ENCODE data around the gene DNMT1.
"Not testable (repeated sequence)": the region's sequence is repeated elsewhere in the genome, so short reads cannot be mapped to it uniquely, and the experiment has no call there.

DNMT1 gene

GRCh38 chr19:10220695-10221094, 25.9 kb upstream of the DNMT1 start:
- no peak for DNase-seq

- DNase-seq = peak in 1 of 3 experiments; percentile 14
Measured at GRCh38 chr19:10219678-10220077, 24.9 kb upstream of the DNMT1 start.

GRCh38 chr19:10217085-10217484, 22.3 kb upstream of the DNMT1 start:
- no peak for DNase-seq

GRCh38 chr19:10214784-10215183, 20.0 kb upstream of the DNMT1 start:
- DNase-seq = no peak

GRCh38 chr19:10211691-10212090, 16.9 kb upstream of the DNMT1 start:
- DNase-seq = no peak

GRCh38 chr19:10211061-10211460, 16.3 kb upstream of the DNMT1 start:
- DNase-seq = no peak

GRCh38 chr19:10209315-10209714, 14.6 kb upstream of the DNMT1 start:
- no peak for DNase-seq

- DNase-seq = no peak
Measured at GRCh38 chr19:10207026-10207425, 12.3 kb upstream of the DNMT1 start.

- no peak for DNase-seq
Measured at GRCh38 chr19:10206226-10206885, 11.6 kb upstream of the DNMT1 start.

GRCh38 chr19:10205636-10206035, 10.9 kb upstream of the DNMT1 start:
- no peak for DNase-seq

GRCh38 chr19:10203686-10204085, 8.9 kb upstream of the DNMT1 start:
- DNase-seq = no peak

- no peak for DNase-seq
Measured at GRCh38 chr19:10201176-10201575, 6.4 kb upstream of the DNMT1 start.

GRCh38 chr19:10200101-10200500, 5.3 kb upstream of the DNMT1 start:
- DNase-seq = not testable (repeated sequence)

GRCh38 chr19:10198889-10199644, 4.3 kb upstream of the DNMT1 start:
- not testable (repeated sequence) for DNase-seq

GRCh38 chr19:10195199-10195519, 406 bp upstream of the DNMT1 start:
- no peak for DNase-seq

GRCh38 chr19:10193790-10194499, 808 bp downstream of the DNMT1 start:
- peak in 2 of 3 experiments; percentile 34 to 80 for DNase-seq

GRCh38 chr19:10192922-10193321, 1.8 kb downstream of the DNMT1 start:
- DNase-seq = no peak

- no peak for DNase-seq
Measured at GRCh38 chr19:10191347-10191746, 3.4 kb downstream of the DNMT1 start.

GRCh38 chr19:10190026-10190425, 4.7 kb downstream of the DNMT1 start:
- DNase-seq = no peak

- no peak for DNase-seq
Measured at GRCh38 chr19:10189616-10190015, 5.1 kb downstream of the DNMT1 start.

- no peak for DNase-seq
Measured at GRCh38 chr19:10187315-10187714, 7.4 kb downstream of the DNMT1 start.

GRCh38 chr19:10184636-10185035, 10.1 kb downstream of the DNMT1 start:
- peak in 1 of 3 experiments; percentile 33 for DNase-seq

GRCh38 chr19:10183926-10184325, 10.8 kb downstream of the DNMT1 start:
- DNase-seq = no peak

- no peak for DNase-seq
Measured at GRCh38 chr19:10182847-10183246, 11.9 kb downstream of the DNMT1 start.

Measured in NCI-H1417 (cell line).